Fibroblast of lung (primary cell): ENCODE data around the gene SLC2A5. TPM values are rescaled to one million over a fixed set of nuclear protein-coding genes. Genes with fewer than 3 reads are reported as not detected.

Experiments
- DNase-seq, 2 donors: peaks; one replicate each; pipeline versions ENCODE4 v3.0.0 to v3.0.0-alpha.2; 2010; ENCODE audit warnings: low read depth in 2 of 2
- H2AFZ ChIP-seq: 2 replicates; pipeline ENCODE4 v1.5.1; 2012; ENCODE audit warnings: low read length, control low read depth, inconsistent platforms
- H3K27ac ChIP-seq: 2 replicates; pipeline ENCODE4 v1.5.1; 2011; ENCODE audit warnings: low read length, control low read depth; ENCODE audit not compliant: insufficient read depth
- H3K27me3 ChIP-seq: 2 replicates; pipeline ENCODE4 v1.5.1; 2011; ENCODE audit warnings: mild to moderate bottlenecking, low read length; ENCODE audit not compliant: control insufficient read depth, insufficient read depth
- H3K36me3 ChIP-seq: 2 replicates; pipeline ENCODE4 v1.5.1; 2011; ENCODE audit warnings: low read length; ENCODE audit not compliant: control insufficient read depth, insufficient read depth
- H3K4me1 ChIP-seq: 2 replicates; pipeline ENCODE4 v1.5.1; 2011; ENCODE audit warnings: low read length; ENCODE audit not compliant: control insufficient read depth, insufficient read depth; ENCODE audit errors: extremely low read depth
- H3K4me2 ChIP-seq: 2 replicates; pipeline ENCODE4 v1.5.1; 2011; ENCODE audit warnings: low read length, control low read depth; ENCODE audit not compliant: insufficient read depth; ENCODE audit errors: extremely low read depth
- H3K4me3 ChIP-seq, 4 experiments: fragments of 200-600 bp in 1 of 4; sonication (generic) in 1 of 4; replicated peaks in 1 of 4; 2 replicates each; pipeline ENCODE4 v1.5.1; 2011 to 2016; ENCODE audit warnings: low read length in 4 of 4, low read depth in 3 of 4, mild to moderate bottlenecking in 3 of 4, control low read depth in 2 of 4, inconsistent platforms in 1 of 4, mixed read lengths in 1 of 4; ENCODE audit not compliant: insufficient read depth in 1 of 4; ENCODE audit errors: control extremely low read depth in 1 of 4
- H3K79me2 ChIP-seq: 2 replicates; pipeline ENCODE4 v1.5.1; 2012; ENCODE audit warnings: mild to moderate bottlenecking, low read length, inconsistent platforms; ENCODE audit not compliant: control insufficient read depth, insufficient read depth
- H3K9ac ChIP-seq: 2 replicates; pipeline ENCODE4 v1.5.1; 2011; ENCODE audit warnings: mild to moderate bottlenecking, low read length, control low read depth; ENCODE audit not compliant: insufficient read depth
- H3K9me3 ChIP-seq: 2 replicates; pipeline ENCODE4 v1.5.1; 2012; ENCODE audit warnings: low read depth, low read length; ENCODE audit not compliant: control insufficient read depth, insufficient read depth
- H4K20me1 ChIP-seq: 2 replicates; pipeline ENCODE4 v1.5.1; 2011; ENCODE audit warnings: low read length; ENCODE audit not compliant: control insufficient read depth, insufficient read depth; ENCODE audit errors: extremely low read depth
- EZH2 ChIP-seq: IDR thresholded peaks from 2 replicates; pipeline ENCODE4 v1.5.1; 2012; ENCODE audit warnings: low read length, control low read depth, mild to moderate bottlenecking; ENCODE audit errors: missing control alignments
- polyA plus RNA-seq, 2 donors: library from polyadenylated mRNA; depleted of rRNA in 1 of 2; stranded (reverse) in 1 of 2; unstranded in 1 of 2; fragments of >200 nt; gene quantifications; 2 replicates each; pipeline ENCODE4 v1.2.1, GENCODE V29; 2011 to 2012; ENCODE audit warnings: missing spikeins in 1 of 2
- total RNA-seq: library from RNA; depleted of rRNA; stranded (reverse); fragments of >200 nt; gene quantifications from 2 replicates; pipeline ENCODE4 v1.2.1, GENCODE V29; 2014
- TF ChIP-seq, protein P1 (sequence below), 2 donors: IDR thresholded peaks in 1 of 2; conservative IDR thresholded peaks in 1 of 2; 1 replicate in 1 of 2; 2 replicates in 1 of 2; pipeline ENCODE4 v1.5.1; 2011 to 2012; ENCODE audit warnings: low read length in 2 of 2, control low read depth in 1 of 2, inconsistent platforms in 1 of 2, low read depth in 1 of 2, mild to moderate bottlenecking in 1 of 2

SLC2A5 gene
- total and polyA plus RNA-seq, 2 donors (not counting 1 experiment from before 2014, with no cell fraction given) = 0.83 to 5.8 TPM

DNA sequence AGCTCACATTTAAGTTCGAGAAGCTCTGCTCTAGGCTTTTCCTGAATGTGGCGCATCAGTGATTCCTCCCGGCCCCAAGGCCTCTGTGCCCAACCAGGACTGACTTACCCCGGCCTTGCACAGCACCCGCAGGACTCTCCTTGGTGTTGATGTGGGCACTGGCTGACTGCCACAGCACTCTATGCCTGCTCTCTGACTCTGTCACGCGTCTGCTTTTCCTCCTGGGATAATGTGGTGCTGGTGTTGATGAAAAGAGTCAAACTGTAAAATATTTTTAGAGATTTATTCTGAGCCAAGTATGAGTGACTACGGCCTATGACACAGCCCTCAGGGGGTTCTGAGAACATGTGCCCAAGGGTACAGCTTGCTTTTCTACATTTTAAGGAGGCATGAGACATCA lies 15.5 kb upstream of the SLC2A5 start:
- Histone ChIP-seq H3K4me3 (no peak overlapping the region), H3K9me3 (no peaks in the 10 kb centered on the region), H3K9ac (no peak overlapping the region), H3K27me3 (no peaks in the 10 kb centered on the region), H3K27ac (no peak overlapping the region), H4K20me1 (no peaks in the 10 kb centered on the region), H3K4me2 (no peak overlapping the region), H3K4me1 (no peaks in the 10 kb centered on the region), H2AFZ (no peak overlapping the region), H3K79me2 (no peaks in the 10 kb centered on the region), H3K36me3 (no peaks in the 10 kb centered on the region)
- DNase-seq = peak in 1 of 2 donors; percentile 37
- TF ChIP-seq, protein P1, sequence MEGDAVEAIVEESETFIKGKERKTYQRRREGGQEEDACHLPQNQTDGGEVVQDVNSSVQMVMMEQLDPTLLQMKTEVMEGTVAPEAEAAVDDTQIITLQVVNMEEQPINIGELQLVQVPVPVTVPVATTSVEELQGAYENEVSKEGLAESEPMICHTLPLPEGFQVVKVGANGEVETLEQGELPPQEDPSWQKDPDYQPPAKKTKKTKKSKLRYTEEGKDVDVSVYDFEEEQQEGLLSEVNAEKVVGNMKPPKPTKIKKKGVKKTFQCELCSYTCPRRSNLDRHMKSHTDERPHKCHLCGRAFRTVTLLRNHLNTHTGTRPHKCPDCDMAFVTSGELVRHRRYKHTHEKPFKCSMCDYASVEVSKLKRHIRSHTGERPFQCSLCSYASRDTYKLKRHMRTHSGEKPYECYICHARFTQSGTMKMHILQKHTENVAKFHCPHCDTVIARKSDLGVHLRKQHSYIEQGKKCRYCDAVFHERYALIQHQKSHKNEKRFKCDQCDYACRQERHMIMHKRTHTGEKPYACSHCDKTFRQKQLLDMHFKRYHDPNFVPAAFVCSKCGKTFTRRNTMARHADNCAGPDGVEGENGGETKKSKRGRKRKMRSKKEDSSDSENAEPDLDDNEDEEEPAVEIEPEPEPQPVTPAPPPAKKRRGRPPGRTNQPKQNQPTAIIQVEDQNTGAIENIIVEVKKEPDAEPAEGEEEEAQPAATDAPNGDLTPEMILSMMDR (conservative IDR thresholded peaks at IDR 0.05 in 1 of 2, IDR thresholded peaks at IDR 0.05 in 1 of 2; ENCODE audit: low read depth in 1 of 2, low read length in 2 of 2) = no peak
- TF ChIP-seq EZH2 = no peak

DNA sequence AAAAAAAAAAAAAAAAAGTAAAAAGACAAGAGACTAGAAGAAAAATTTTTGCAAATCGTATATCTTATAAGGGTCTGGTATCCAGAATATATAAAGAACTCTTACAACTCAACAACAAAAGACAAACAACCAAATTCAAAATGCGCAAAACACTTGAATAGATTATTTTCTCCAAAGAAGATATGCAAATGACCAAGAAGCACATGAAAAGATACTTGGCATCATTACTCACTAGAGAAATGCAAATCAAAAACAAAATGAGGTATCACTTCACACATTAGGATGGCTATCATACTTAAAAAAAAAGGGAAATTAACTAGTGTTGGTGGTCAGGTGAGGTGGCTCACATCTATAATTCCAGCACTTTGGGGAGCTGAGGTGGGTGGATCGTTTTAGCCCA lies 12.0 kb upstream of the SLC2A5 start:
- Histone ChIP-seq H3K4me1 (no peaks in the 10 kb centered on the region), H3K9ac (no peak overlapping the region), H3K27ac (no peak overlapping the region), H3K79me2 (no peaks in the 10 kb centered on the region), H3K9me3 (no peaks in the 10 kb centered on the region), H3K4me2 (no peak overlapping the region), H3K4me3 (no peak overlapping the region), H4K20me1 (no peaks in the 10 kb centered on the region), H3K36me3 (no peaks in the 10 kb centered on the region), H2AFZ (no peak overlapping the region), H3K27me3 (no peaks in the 10 kb centered on the region)
- TF ChIP-seq EZH2 = no peak
- TF ChIP-seq, protein P1 (conservative IDR thresholded peaks at IDR 0.05 in 1 of 2, IDR thresholded peaks at IDR 0.05 in 1 of 2; ENCODE audit: low read depth in 1 of 2, low read length in 2 of 2) = no peak
- DNase-seq = no peak

DNA sequence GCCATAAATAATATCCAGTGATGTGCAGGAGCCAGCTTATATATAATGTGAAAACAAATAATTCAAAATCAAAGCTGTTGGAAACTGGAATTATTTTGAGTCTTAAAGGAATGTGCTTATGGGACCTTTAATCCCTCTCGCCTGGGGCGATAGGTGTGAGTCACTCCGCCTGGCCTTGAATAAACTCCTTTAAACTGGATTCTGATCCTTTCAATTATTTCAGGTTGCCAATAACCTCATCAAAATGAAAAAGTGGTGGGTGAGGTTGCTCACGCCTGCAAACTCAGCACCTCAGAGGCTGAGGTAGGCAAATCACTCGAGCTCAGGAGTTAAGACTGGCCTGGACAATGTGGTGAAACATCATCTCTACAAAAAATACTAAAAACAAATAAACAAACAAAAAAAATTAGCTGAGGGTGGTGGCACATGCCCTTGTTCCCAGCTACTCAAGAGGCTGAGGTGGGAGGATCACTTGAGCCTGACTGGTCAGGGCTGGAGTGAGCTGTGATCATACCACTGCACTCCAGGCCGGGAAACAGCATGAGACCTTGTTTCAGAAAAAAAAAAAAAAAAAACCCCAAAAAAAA lies 11.4 kb upstream of the SLC2A5 start:
- Histone ChIP-seq H4K20me1 (no peaks in the 10 kb centered on the region), H3K4me3 (no peak overlapping the region), H3K4me1 (no peaks in the 10 kb centered on the region), H3K79me2 (no peaks in the 10 kb centered on the region), H3K9ac (no peak overlapping the region), H3K27ac (no peak overlapping the region), H2AFZ (no peak overlapping the region), H3K27me3 (no peaks in the 10 kb centered on the region), H3K4me2 (no peak overlapping the region), H3K9me3 (no peaks in the 10 kb centered on the region), H3K36me3 (no peaks in the 10 kb centered on the region)
- DNase-seq = peak in 1 of 2 donors; percentile 64
- TF ChIP-seq EZH2 = no peak
- TF ChIP-seq, protein P1 (conservative IDR thresholded peaks at IDR 0.05 in 1 of 2, IDR thresholded peaks at IDR 0.05 in 1 of 2; ENCODE audit: low read depth in 1 of 2, low read length in 2 of 2) = no peak
